A549 (cell line): Measurements from ENCODE around the gene ARHGAP19. TPM values are rescaled to one million over a fixed set of nuclear protein-coding genes. Genes with fewer than 3 reads are reported as not detected.
A peak's percentile ranks its signal among the peaks of the same experiment; 100 is the strongest.

Source experiments
- ATAC-seq, 2 experiments: fragments of 200-7000 bp in 1 of 2; fragments of >200 bp in 1 of 2; cut with Nextera tagmentation in 1 of 2; cut with Tn5 transposase in 1 of 2; 3 replicates each; pipeline versions ENCODE4 v1.8.0 to v1.9.1; 2018 to 2020; ENCODE audit warnings: mild to moderate bottlenecking in 1 of 2, moderate library complexity in 1 of 2
- CTCF ChIA-PET: fragments of 300-600 bp; sonication (Branson Sonifier 250); formaldehyde crosslinking; extraction: SDS; loops from one replicate; lab custom pipeline; 2021; ENCODE audit warnings: antibody characterized with exemption, inconsistent platforms; lab: Yijun Ruan, JAX
- POLR2A ChIA-PET: fragments of 350-600 bp; formaldehyde crosslinking; extraction: SDS; loops from one replicate; lab custom pipeline; 2021; ENCODE audit warnings: antibody characterized with exemption, inconsistent platforms; lab: Yijun Ruan, JAX
- DNase-seq, 2 experiments: peaks; one replicate each; pipeline versions ENCODE4 v3.0.0 to v3.0.0-alpha.2; 2011 to 2016; ENCODE audit warnings: low read depth in 1 of 2, low spot score in 1 of 2
- FAIRE-seq: peaks from 2 replicates; lab custom pipeline; 2011; peaks lifted over from hg19 to GRCh38; lab: Jason Lieb, UNC
- H3K27ac ChIP-seq, 2 experiments: fragments of >200 bp; sonication (Bioruptor Twin); formaldehyde crosslinking; 3 replicates each; pipeline ENCODE4 v1.5.1; 2016 to 2017
- H3K4me1 ChIP-seq: fragments of >200 bp; sonication (Bioruptor Twin); formaldehyde crosslinking; 3 replicates; pipeline ENCODE4 v1.6.1; 2016
- H3K4me2 ChIP-seq: fragments of >200 bp; sonication (Bioruptor Twin); formaldehyde crosslinking; 3 replicates; pipeline ENCODE4 v1.6.1; 2016
- H3K4me3 ChIP-seq: fragments of >200 bp; sonication (Bioruptor Twin); formaldehyde crosslinking; 3 replicates; pipeline ENCODE4 v1.5.1; 2016
- H3K9me3 ChIP-seq: fragments of >200 bp; sonication (Bioruptor Twin); formaldehyde crosslinking; 3 replicates; pipeline ENCODE4 v1.6.1; 2016
- ATOH8 ChIP-seq: fragments of 250-450 bp; sonication (Bioruptor Pico); IDR thresholded peaks from 2 replicates; pipeline ENCODE4 v1.5.0; 2020; ENCODE audit warnings: low read depth, mild to moderate bottlenecking, moderate library complexity
- BCL3 ChIP-seq: fragments of >200 bp; sonication (Bioruptor Twin); formaldehyde crosslinking; IDR thresholded peaks from 3 replicates; pipeline ENCODE4 v1.6.1; 2016
- CBX2 ChIP-seq: fragments of 200-600 bp; sonication (generic); IDR thresholded peaks from 2 replicates; pipeline ENCODE4 v1.6.1; 2016; ENCODE audit warnings: low read depth, mild to moderate bottlenecking, borderline replicate concordance
- CEBPB ChIP-seq, 2 experiments: fragments of >200 bp in 1 of 2; sonication (Bioruptor Twin) in 1 of 2; formaldehyde crosslinking in 1 of 2; IDR thresholded peaks; 2 replicates each; pipeline ENCODE4 v1.6.1; 2012 to 2016
- CHD2 ChIP-seq: fragments of 150-350 bp; IDR thresholded peaks from 2 replicates; pipeline ENCODE4 v1.6.1; 2014; ENCODE audit warnings: low read length; ENCODE audit not compliant: partially characterized antibody
- CHD4 ChIP-seq: fragments of 200-600 bp; sonication (generic); IDR thresholded peaks from 2 replicates; pipeline ENCODE4 v1.6.1; 2016; ENCODE audit warnings: antibody characterized with exemption, mild to moderate bottlenecking, borderline replicate concordance
- CTCF ChIP-seq: fragments of >200 bp; sonication (Bioruptor Twin); formaldehyde crosslinking; IDR thresholded peaks from 3 replicates; pipeline ENCODE4 v1.5.1; 2016
- EHF ChIP-seq: fragments of 250-450 bp; sonication (Bioruptor Pico); IDR thresholded peaks from 2 replicates; pipeline ENCODE4 v1.5.0; 2020; ENCODE audit warnings: mild to moderate bottlenecking
- EP300 ChIP-seq, 2 experiments: fragments of >200 bp; sonication (Bioruptor Twin); formaldehyde crosslinking; IDR thresholded peaks; 2 replicates in 1 of 2; 3 replicates in 1 of 2; pipeline ENCODE4 v1.6.1; 2016 to 2017
- ESRRA ChIP-seq: fragments of 150-350 bp; IDR thresholded peaks from 2 replicates; pipeline ENCODE4 v1.6.1; 2014; ENCODE audit warnings: mild to moderate bottlenecking, low read length, borderline replicate concordance
- FOSB ChIP-seq: fragments of 250-450 bp; sonication (Bioruptor Pico); IDR thresholded peaks from 2 replicates; pipeline ENCODE4 v1.5.0; 2020; ENCODE audit warnings: mild to moderate bottlenecking, moderate library complexity
- FOXS1 ChIP-seq: fragments of 250-450 bp; sonication (Bioruptor Pico); IDR thresholded peaks from 2 replicates; pipeline ENCODE4 v1.5.0; 2020; ENCODE audit warnings: mild to moderate bottlenecking, moderate library complexity
- HDAC2 ChIP-seq: fragments of 200-600 bp; sonication (generic); IDR thresholded peaks from 2 replicates; pipeline ENCODE4 v1.6.1; 2016
- HMGXB4 ChIP-seq: fragments of 250-450 bp; sonication (Bioruptor Pico); IDR thresholded peaks from 2 replicates; pipeline ENCODE4 v1.5.0; 2021; ENCODE audit warnings: mild to moderate bottlenecking, moderate library complexity, borderline replicate concordance
- JUN ChIP-seq, 2 experiments: fragments of >200 bp; sonication (Bioruptor Twin); formaldehyde crosslinking; IDR thresholded peaks; 2 replicates in 1 of 2; 3 replicates in 1 of 2; pipeline ENCODE4 v1.6.1; 2016 to 2017
- KDM1A ChIP-seq: fragments of 200-600 bp; sonication (generic); IDR thresholded peaks from 2 replicates; pipeline ENCODE4 v1.6.1; 2016; ENCODE audit warnings: low read depth, mild to moderate bottlenecking
- MAX ChIP-seq: IDR thresholded peaks from 2 replicates; pipeline ENCODE4 v1.6.1; 2012
- MYC ChIP-seq: IDR thresholded peaks from 2 replicates; pipeline ENCODE4 v1.6.1; 2012; ENCODE audit warnings: mild to moderate bottlenecking, inconsistent platforms, low read length, improper control_type of control experiment, borderline replicate concordance
- NFE2L2 ChIP-seq: fragments of 150-350 bp; conservative IDR thresholded peaks from 2 replicates; pipeline ENCODE4 v1.6.1; 2014; ENCODE audit warnings: low read length
- NPAS2 ChIP-seq: fragments of 250-450 bp; sonication (Bioruptor Pico); IDR thresholded peaks from 2 replicates; pipeline ENCODE4 v1.8.0; 2022; ENCODE audit warnings: mild to moderate bottlenecking, moderate library complexity, borderline replicate concordance
- NR3C1 ChIP-seq: fragments of >200 bp; sonication (Bioruptor Twin); formaldehyde crosslinking; IDR thresholded peaks from 3 replicates; pipeline ENCODE4 v1.6.1; 2017
- POLR2A ChIP-seq: IDR thresholded peaks from 2 replicates; pipeline ENCODE4 v1.6.1; 2012; ENCODE audit warnings: mild to moderate bottlenecking, low read length
- POLR2AphosphoS2 ChIP-seq: conservative IDR thresholded peaks from 2 replicates; pipeline ENCODE4 v1.6.1; 2012; ENCODE audit warnings: low read length, improper control_type of control experiment, inconsistent platforms
- RAD21 ChIP-seq, 2 experiments: fragments of >200 bp in 1 of 2; sonication (Bioruptor Twin) in 1 of 2; formaldehyde crosslinking in 1 of 2; IDR thresholded peaks in 1 of 2; conservative IDR thresholded peaks in 1 of 2; 2 replicates in 1 of 2; 3 replicates in 1 of 2; pipeline ENCODE4 v1.6.1; 2012 to 2018; ENCODE audit warnings: inconsistent platforms in 1 of 2
- TP53 ChIP-seq: fragments of 250-450 bp; sonication (Bioruptor Pico); IDR thresholded peaks from 2 replicates; pipeline ENCODE4 v1.5.0; 2021; ENCODE audit warnings: mild to moderate bottlenecking, moderate library complexity
- USF2 ChIP-seq: fragments of 450-650 bp; IDR thresholded peaks from 2 replicates; pipeline ENCODE4 v1.6.1; 2014; ENCODE audit warnings: antibody characterized with exemption
- ZNF302 ChIP-seq: fragments of 250-450 bp; sonication (Bioruptor Pico); IDR thresholded peaks from 2 replicates; pipeline ENCODE4 v1.9.0; 2021; ENCODE audit warnings: inconsistent platforms, mild to moderate bottlenecking, moderate library complexity
- ZSCAN20 ChIP-seq: fragments of 250-450 bp; sonication (Bioruptor Pico); IDR thresholded peaks from 2 replicates; pipeline ENCODE4 v1.8.0; 2022; ENCODE audit warnings: mild to moderate bottlenecking, moderate library complexity
- WGBS: methylation state at CpG from one replicate; pipeline ENCODE4 v1.1.6; 2017; ENCODE audit errors: missing lambda C conversion rate; 5-methylcytosine and 5-hydroxymethylcytosine counted together
- polyA plus RNA-seq, 4 experiments: library from polyadenylated mRNA; depleted of rRNA in 3 of 4; stranded (reverse); fragments of >200 nt; fragmentation: RNase III in 1 of 4; extraction: RNeasy Plus Mini Kit Qiagen cat#74134 plus additional on column Dnase treatment in 1 of 4; gene quantifications; 2 replicates in 3 of 4; 3 replicates in 1 of 4; pipeline ENCODE4 v1.2.3, GENCODE V29; 2011 to 2017

Gene ARHGAP19
- polyA plus RNA-seq, 2 of the 4 experiments (the other 2 are of a cell fraction): 6.0 to 11.9 TPM

GRCh38 chr10:97335188-97335619, 42.8 kb upstream of the ARHGAP19 start:
- FAIRE-seq (no peak), ATAC-seq (no peak), DNase-seq (no peak)
- ChIA-PET CTCF (no interaction called here), POLR2A (interaction anchor here (1.7 kb wide), 1 partner anchor 10 kb away, joined by 7 read pairs; no protein-coding TSS in a partner anchor)
- Histone ChIP-seq H3K4me3 (peak overlapping the region; percentile 87), H3K9me3 (no peaks in the 10 kb centered on the region), H3K4me1 (peaks cover 31% of the 10 kb centered on the region), H3K4me2 (peak overlapping the region; percentile 90), H3K27ac (peak overlapping the region; percentile 95 to 97)
- TF ChIP-seq ZSCAN20 (CRISPR knock-in tag) (no peak), CHD4 (peak; percentile 74; the same call in 1 of the 2 replicates)
- 17% methylated on average over 25 of the region's 25 CpGs for WGBS

GRCh38 chr10:97334370-97335175, 42.1 kb upstream of the ARHGAP19 start, which contains the start of gene FRAT2:
FRAT2 (minus strand) TSS chr10:97334729; CDS start chr10:97334572, 157 bp downstream.
- DNase-seq (peak; percentile 91 to 96), ATAC-seq (peak; percentile 86 to 89), FAIRE-seq (no peak)
- ChIA-PET POLR2A (interaction anchor here (1.7 kb wide), 1 partner anchor 9 kb away, joined by 7 read pairs; no protein-coding TSS in a partner anchor), CTCF (interaction anchor here (0.8 to 2.9 kb wide), 3 partner anchors 15 to 55 kb away, joined by 3 to 19 read pairs (median 10); partner anchors contain the start of gene FRAT1)
- Histone ChIP-seq H3K4me2 (peak within 1 kb of the TSS; percentile 90), H3K4me3 (peak within 1 kb of the TSS; percentile 87), H3K27ac (peak within 1 kb of the TSS; percentile 95 to 97), H3K4me1 (peaks cover 31% of the 10 kb centered on the region), H3K9me3 (no peaks in the 10 kb centered on the region)
- WGBS: under 1% methylated on average over 38 of the region's 103 CpGs
- TF ChIP-seq HMGXB4: peak; percentile 48; the same call in 1 of the 2 replicates
- no peak for TF ChIP-seq CTCF
- TF ChIP-seq CEBPB (IDR thresholded peaks at IDR 0.05): no peak
- no peak for TF ChIP-seq ZSCAN20 (CRISPR knock-in tag)
- TF ChIP-seq CHD4: no peak
- TF ChIP-seq ATOH8 (CRISPR knock-in tag): no peak
- no peak for TF ChIP-seq NFE2L2
- no peak for TF ChIP-seq NPAS2 (CRISPR knock-in tag)
- TF ChIP-seq RAD21 (conservative IDR thresholded peaks at IDR 0.05 in 1 of 2, IDR thresholded peaks at IDR 0.05 in 1 of 2): no peak
- 0 out of 2 replicates have a peak, but pooled peaks have one; percentile 25 for TF ChIP-seq TP53 (CRISPR knock-in tag)
- peak; percentile 32; the same call in 1 of the 2 replicates for TF ChIP-seq POLR2A
- no peak for TF ChIP-seq ZNF302 (CRISPR knock-in tag)
- TF ChIP-seq BCL3: 0 out of 3 replicates have a peak, but pooled peaks have one; percentile 52
- no peak for TF ChIP-seq FOSB (CRISPR knock-in tag)
- TF ChIP-seq CHD2: peak; percentile 26
- peak; percentile 92 for TF ChIP-seq MAX
- peak; percentile 89; the same call in 1 of the 2 replicates for TF ChIP-seq FOXS1 (CRISPR knock-in tag)
- TF ChIP-seq USF2: peak; percentile 20
- no peak for TF ChIP-seq ESRRA
- peak; percentile 74; the same call in 1 of the 2 replicates for TF ChIP-seq MYC
- TF ChIP-seq EHF (CRISPR knock-in tag): no peak
- TF ChIP-seq NR3C1: no peak
- peak; percentile 47; the same call in 1 of the 2 replicates for TF ChIP-seq KDM1A
- no peak for TF ChIP-seq EP300 (IDR thresholded peaks at IDR 0.05)
- TF ChIP-seq CBX2: no peak
- TF ChIP-seq JUN (IDR thresholded peaks at IDR 0.05): peak in 1 of 2 experiments; percentile 68; a peak in 4 of 5 replicates
- no peak for TF ChIP-seq HDAC2
- TF ChIP-seq POLR2AphosphoS2: no peak
